Transverse colon (tissue), 4 donors: ENCODE results near the gene PCDHA7. TPM values are rescaled to one million over a fixed set of nuclear protein-coding genes. Genes with fewer than 3 reads are reported as not detected.
"Not testable (repeated sequence)": the region's sequence is repeated elsewhere in the genome, so short reads cannot be mapped to it uniquely, and the experiment has no call there.

ENCODE experiments used
- DNase-seq: peaks from one replicate; pipeline ENCODE4 v3.0.0-alpha.2; 2019
- H3K27ac ChIP-seq, 4 donors: fragments of 200-600 bp; sonication (generic); 2 replicates each; pipeline ENCODE4 v1.5.1; 2016 to 2018; ENCODE audit warnings: inconsistent platforms in 4 of 4
- H3K27me3 ChIP-seq: fragments of 200-600 bp; sonication (generic); 2 replicates; pipeline ENCODE4 v1.5.1; 2017; ENCODE audit warnings: inconsistent platforms
- H3K36me3 ChIP-seq, 4 donors: fragments of 200-600 bp; sonication (generic); 2 replicates each; pipeline ENCODE4 v1.5.1; 2017 to 2019; ENCODE audit warnings: inconsistent platforms in 4 of 4
- H3K4me1 ChIP-seq, 4 donors: fragments of 200-600 bp; sonication (generic); 2 replicates each; pipeline ENCODE4 v1.5.1; 2017 to 2020; ENCODE audit warnings: inconsistent platforms in 4 of 4
- H3K4me3 ChIP-seq, 4 donors: fragments of 200-600 bp; sonication (generic); 1 replicate in 1 of 4; 2 replicates in 3 of 4; pipeline versions ENCODE4 v1.5.1 to v1.6.1; 2017 to 2019; ENCODE audit warnings: inconsistent platforms in 4 of 4
- H3K9me3 ChIP-seq, 2 donors: fragments of 200-600 bp; sonication (generic); 2 replicates each; pipeline ENCODE4 v1.5.1; 2017 to 2019; ENCODE audit warnings: inconsistent platforms in 2 of 2
- CTCF ChIP-seq, 5 experiments: fragments of 200-600 bp in 3 of 5; fragments of 450-650 bp in 2 of 5; sonication (generic) in 3 of 5; IDR thresholded peaks; 1 replicate in 2 of 5; 2 replicates in 3 of 5; pipeline ENCODE4 v1.5.1; 2016 to 2017; ENCODE audit warnings: antibody characterized with exemption in 5 of 5, inconsistent platforms in 3 of 5, mild to moderate bottlenecking in 2 of 5, moderate library complexity in 1 of 5
- EP300 ChIP-seq: sonication (generic); formaldehyde crosslinking; IDR thresholded peaks from one replicate; pipeline ENCODE4 v1.6.1; 2017; ENCODE audit warnings: antibody characterized with exemption, low read depth
- POLR2A ChIP-seq: fragments of 450-650 bp; IDR thresholded peaks from one replicate; pipeline ENCODE4 v1.6.1; 2016; ENCODE audit warnings: antibody characterized with exemption, mild to moderate bottlenecking, moderate library complexity
- POLR2AphosphoS5 ChIP-seq, 3 donors: sonication (generic); formaldehyde crosslinking; IDR thresholded peaks; one replicate each; pipeline ENCODE4 v1.6.1; 2016; ENCODE audit warnings: antibody characterized with exemption in 3 of 3
- WGBS, 2 donors: methylation state at CpG; one replicate each; pipeline ENCODE4 v1.1.5; 2018; ENCODE audit warnings: low coverage in 1 of 2; 5-methylcytosine and 5-hydroxymethylcytosine counted together
- in situ Hi-C, 4 donors: fragments of 200-750 bp; cut with MboI; loops; one replicate each; pipeline versions ENCODE4 v1.15.0 to v1.15.1; 2017; ENCODE audit warnings: low sequenced_read_pairs in 3 of 4, low pct_ligation_motif_present in 1 of 4, low pct_unique_long_range_greater_than_20kb in 1 of 4
- intact Hi-C: fragments of 100-400 bp; cut with DNase I; formaldehyde crosslinking; loops from one replicate; pipeline ENCODE4 v1.15.1; 2023; ENCODE audit warnings: low total_unique reads
- total RNA-seq, 4 donors: library from RNA; depleted of rRNA; stranded (reverse); fragments of >200 nt; gene quantifications; one replicate each; pipeline ENCODE4 v1.1.0, GENCODE V29; 2016

PCDHA7 gene
- total RNA-seq, 4 donors from 2014 or later = 0.37 to 1.4 (median 1.1) TPM; not detected in 1

GRCh38 chr5:140827704-140828361 lies 6.2 kb upstream of the PCDHA7 start, which contains the start of gene PCDHA6:
Gene PCDHA6 (plus strand): TSS chr5:140827960. CDS start chr5:140828092, 132 bp downstream.
- DNase-seq = no peak
- no peak for TF ChIP-seq CTCF (IDR thresholded peaks at IDR 0.05)
- TF ChIP-seq POLR2A = no peak
- TF ChIP-seq POLR2AphosphoS5 (IDR thresholded peaks at IDR 0.05) = no peak
- no peak for TF ChIP-seq EP300
- Histone ChIP-seq H3K36me3 (no peaks in the 10 kb centered on the region), H3K9me3 (peaks cover 9 to 36% of the 10 kb centered on the region in 2 donors), H3K4me1 (no peaks in the 10 kb centered on the region), H3K4me3 (no peak within 1 kb of the TSS), H3K27ac (no peak within 1 kb of the TSS), H3K27me3 (peaks cover 31% of the 10 kb centered on the region)
- 48 to 57% methylated on average over 9 to 27 of the region's 27 CpGs for WGBS, 2 donors
- in situ Hi-C loops (no loop called here), intact Hi-C loops (no loop called here)

- Histone ChIP-seq H3K4me1 (no peaks in the 10 kb centered on the region), H3K27ac (no peak overlapping the region), H3K27me3 (peaks cover 31% of the 10 kb centered on the region), H3K36me3 (no peaks in the 10 kb centered on the region), H3K9me3 (peaks cover 9 to 38% of the 10 kb centered on the region in 2 donors), H3K4me3 (no peak overlapping the region)
- in situ Hi-C loops = no loop called here
- intact Hi-C loops = no loop called here
- no peak for DNase-seq
- TF ChIP-seq CTCF (IDR thresholded peaks at IDR 0.05) (no peak), POLR2AphosphoS5 (IDR thresholded peaks at IDR 0.05) (no peak)
- WGBS, 2 donors = 58 to 66% methylated on average over 4 to 18 of the region's 18 CpGs
Measured at GRCh38 chr5:140828362-140828737, 5.7 kb upstream of the PCDHA7 start.

- H3K4me3 ChIP-seq, H3K36me3 ChIP-seq, in situ Hi-C loops, DNase-seq, intact Hi-C loops, H3K27ac ChIP-seq, H3K4me1 ChIP-seq: not testable (repeated sequence)
- H3K27me3 ChIP-seq = peaks cover 42% of the 10 kb centered on the region
- peaks cover 12 to 46% of the 10 kb centered on the region in 2 donors for H3K9me3 ChIP-seq
- 63 to 78% methylated on average over 1 to 103 of the region's 106 CpGs for WGBS, 2 donors
Measured at GRCh38 chr5:140829511-140830501, 4.3 kb upstream of the PCDHA7 start.

- Histone ChIP-seq H3K27me3 (peaks cover 31% of the 10 kb centered on the region), H3K4me3 (peak overlapping the region in 1 of 4 donors; percentile 5), H3K9me3 (peaks cover 17 to 43% of the 10 kb centered on the region in 2 donors)
- intact Hi-C loops, in situ Hi-C loops, H3K36me3 ChIP-seq, H3K4me1 ChIP-seq, H3K27ac ChIP-seq, DNase-seq: not testable (repeated sequence)
- WGBS, 2 donors = 71% methylated on average over 29 of the region's 38 CpGs; no CpG with 5 or more reads in 1 of the 2 donors
Measured at GRCh38 chr5:140834439-140835008, 455 bp downstream of the PCDHA7 start.
